H9 (cell line): ENCODE measurements around the gene MED17. TPM values are rescaled to one million over a fixed set of nuclear protein-coding genes. Genes with fewer than 3 reads are reported as not detected.

ENCODE experiments used
- DNase-seq: peaks from one replicate; pipeline ENCODE4 v3.0.0-alpha.2; 2017
- H2AFZ ChIP-seq: one replicate; pipeline ENCODE4 v1.6.1; 2013; ENCODE audit warnings: mild to moderate bottlenecking, low read length, control low read depth, moderate library complexity
- H2AK5ac ChIP-seq: 2 replicates; pipeline ENCODE4 v1.6.1; 2013; ENCODE audit warnings: low read length, control low read depth, mixed read lengths; ENCODE audit not compliant: insufficient read length
- H2BK120ac ChIP-seq: one replicate; pipeline ENCODE4 v1.6.1; 2013; ENCODE audit warnings: low read depth, mild to moderate bottlenecking, low read length, control low read depth, inconsistent platforms; ENCODE audit not compliant: poor library complexity, severe bottlenecking
- H2BK12ac ChIP-seq: 2 replicates; pipeline ENCODE4 v1.6.1; 2013; ENCODE audit warnings: low read length, control low read depth, mixed read lengths, low read depth; ENCODE audit not compliant: insufficient read length
- H2BK15ac ChIP-seq: 2 replicates; pipeline ENCODE4 v1.6.1; 2013; ENCODE audit warnings: low read depth, low read length, control low read depth
- H2BK20ac ChIP-seq: one replicate; pipeline ENCODE4 v1.6.1; 2013; ENCODE audit warnings: low read depth, mild to moderate bottlenecking, low read length, control low read depth, inconsistent platforms; ENCODE audit not compliant: poor library complexity, severe bottlenecking
- H2BK5ac ChIP-seq: 2 replicates; pipeline ENCODE4 v1.6.1; 2013; ENCODE audit warnings: low read length, control low read depth, mixed read lengths; ENCODE audit not compliant: insufficient read length
- H3K14ac ChIP-seq: 2 replicates; pipeline ENCODE4 v1.6.1; 2013; ENCODE audit warnings: low read length, control low read depth; ENCODE audit not compliant: insufficient read depth
- H3K18ac ChIP-seq: 2 replicates; pipeline ENCODE4 v1.6.1; 2013; ENCODE audit warnings: low read depth, mild to moderate bottlenecking, mixed read lengths, low read length, control low read depth; ENCODE audit not compliant: insufficient read length
- H3K23ac ChIP-seq: 2 replicates; pipeline ENCODE4 v1.6.1; 2013; ENCODE audit warnings: low read length, control low read depth, mixed read lengths, low read depth; ENCODE audit not compliant: insufficient read length
- H3K23me2 ChIP-seq: 2 replicates; pipeline ENCODE4 v1.6.1; 2013; ENCODE audit warnings: low read depth, mild to moderate bottlenecking, mixed read lengths, low read length, control low read depth; ENCODE audit not compliant: insufficient read length, poor library complexity, severe bottlenecking
- H3K27ac ChIP-seq: 2 replicates; pipeline ENCODE4 v1.5.1; 2013; ENCODE audit warnings: low read length, control low read depth, mixed read lengths, low read depth; ENCODE audit not compliant: insufficient read length
- H3K27me3 ChIP-seq: 2 replicates; pipeline ENCODE4 v1.6.1; 2013; ENCODE audit warnings: low read length, control low read depth, inconsistent platforms; ENCODE audit not compliant: insufficient read depth
- H3K4ac ChIP-seq: 2 replicates; pipeline ENCODE4 v1.6.1; 2013; ENCODE audit warnings: low read depth, mild to moderate bottlenecking, control low read depth, inconsistent platforms, low read length, moderate library complexity
- H3K4me1 ChIP-seq: 2 replicates; pipeline ENCODE4 v1.6.1; 2013; ENCODE audit warnings: low read length, control low read depth, inconsistent platforms; ENCODE audit not compliant: insufficient read depth
- H3K4me2 ChIP-seq: 2 replicates; pipeline ENCODE4 v1.6.1; 2013; ENCODE audit warnings: low read length, control low read depth, mixed read lengths; ENCODE audit not compliant: insufficient read length, insufficient read depth
- H3K56ac ChIP-seq: 2 replicates; pipeline ENCODE4 v1.6.1; 2013; ENCODE audit warnings: low read depth, mild to moderate bottlenecking, mixed read lengths, low read length, control low read depth; ENCODE audit not compliant: insufficient read length
- H3K79me1 ChIP-seq: 2 replicates; pipeline ENCODE4 v1.6.1; 2013; ENCODE audit warnings: low read depth, mild to moderate bottlenecking, moderate library complexity, low read length, control low read depth, inconsistent platforms; ENCODE audit not compliant: insufficient read depth, poor library complexity, severe bottlenecking
- H3K79me2 ChIP-seq: 2 replicates; pipeline ENCODE4 v1.6.1; 2013; ENCODE audit warnings: low read length, control low read depth, inconsistent platforms; ENCODE audit not compliant: insufficient read depth
- H3K9ac ChIP-seq: 2 replicates; pipeline ENCODE4 v1.6.1; 2013; ENCODE audit warnings: low read length, control low read depth, mixed read lengths; ENCODE audit not compliant: insufficient read length; ENCODE audit errors: extremely low read depth
- H3K9me3 ChIP-seq: one replicate; pipeline ENCODE4 v1.6.1; 2013; ENCODE audit warnings: low read depth, low read length, inconsistent platforms; ENCODE audit not compliant: control insufficient read depth
- H3T11ph ChIP-seq: one replicate; pipeline ENCODE4 v1.6.1; 2013; ENCODE audit warnings: mild to moderate bottlenecking, low read length, control low read depth, inconsistent platforms
- H4K20me1 ChIP-seq: one replicate; pipeline ENCODE4 v1.6.1; 2013; ENCODE audit not compliant: control insufficient read depth, insufficient read length, insufficient read depth
- H4K5ac ChIP-seq: 2 replicates; pipeline ENCODE4 v1.6.1; 2013; ENCODE audit warnings: low read depth, mild to moderate bottlenecking, mixed read lengths, low read length, control low read depth; ENCODE audit not compliant: insufficient read length
- H4K8ac ChIP-seq: replicated peaks from 2 replicates; pipeline ENCODE4 v1.6.1; 2013; ENCODE audit warnings: low read length, control low read depth, mixed read lengths, low read depth; ENCODE audit not compliant: insufficient read length
- H4K91ac ChIP-seq: 2 replicates; pipeline ENCODE4 v1.6.1; 2013; ENCODE audit warnings: low read depth, mild to moderate bottlenecking, moderate library complexity, mixed read lengths, low read length, control low read depth; ENCODE audit not compliant: insufficient read length
- H3K27ac Mint-ChIP-seq, 3 experiments: 2 replicates in 2 of 3; 3 replicates in 1 of 3; pipeline ENCODE4 v1.8.0; 2020 to 2021; ENCODE audit warnings: mixed read lengths in 3 of 3, mild to moderate bottlenecking in 1 of 3, moderate library complexity in 1 of 3
- H3K27me3 Mint-ChIP-seq: 2 replicates; pipeline ENCODE4 v1.8.0; 2021; ENCODE audit warnings: low read depth, mild to moderate bottlenecking, moderate library complexity, mixed read lengths
- H3K36me3 Mint-ChIP-seq, 3 experiments: 2 replicates in 2 of 3; 3 replicates in 1 of 3; pipeline ENCODE4 v1.8.0; 2020 to 2021; ENCODE audit warnings: low read depth in 3 of 3, mixed read lengths in 3 of 3; ENCODE audit not compliant: insufficient read depth in 1 of 3
- H3K4me1 Mint-ChIP-seq, 2 experiments: 2 replicates each; pipeline ENCODE4 v1.8.0; 2020; ENCODE audit warnings: mixed read lengths in 2 of 2
- H3K4me3 Mint-ChIP-seq, 2 experiments: 2 replicates in 1 of 2; 3 replicates in 1 of 2; pipeline ENCODE4 v1.8.0; 2020 to 2021; ENCODE audit warnings: mild to moderate bottlenecking in 2 of 2, mixed read lengths in 2 of 2, moderate library complexity in 1 of 2
- H3K9me3 Mint-ChIP-seq, 2 experiments: 2 replicates in 1 of 2; 3 replicates in 1 of 2; pipeline ENCODE4 v1.8.0; 2020; ENCODE audit warnings: mild to moderate bottlenecking in 2 of 2, mixed read lengths in 2 of 2, moderate library complexity in 1 of 2
- WGBS: extraction: QIAGEN DNeasy Blood & Tissue Kit; methylation state at CpG from one replicate; pipeline ENCODE4 v1.1.7; 2013; ENCODE audit warnings: missing lambda C conversion rate, low lambda C conversion rate, mixed read lengths; ENCODE audit not compliant: insufficient read length; ENCODE audit errors: extremely low coverage; 5-methylcytosine and 5-hydroxymethylcytosine counted together
- total RNA-seq: library from RNA; stranded (reverse); gene quantifications from 2 replicates; pipeline ENCODE4 v1.2.1, GENCODE V29; 2021
- TF ChIP-seq, protein P1 (sequence below): fragments of 200-600 bp; sonication (generic); conservative IDR thresholded peaks from 3 replicates; pipeline ENCODE4 v1.8.0; 2021; ENCODE audit warnings: antibody characterized with exemption, mild to moderate bottlenecking

The MED17 gene
- total RNA-seq, 1 experiment from 2014 or later: 43.3 TPM

DNA sequence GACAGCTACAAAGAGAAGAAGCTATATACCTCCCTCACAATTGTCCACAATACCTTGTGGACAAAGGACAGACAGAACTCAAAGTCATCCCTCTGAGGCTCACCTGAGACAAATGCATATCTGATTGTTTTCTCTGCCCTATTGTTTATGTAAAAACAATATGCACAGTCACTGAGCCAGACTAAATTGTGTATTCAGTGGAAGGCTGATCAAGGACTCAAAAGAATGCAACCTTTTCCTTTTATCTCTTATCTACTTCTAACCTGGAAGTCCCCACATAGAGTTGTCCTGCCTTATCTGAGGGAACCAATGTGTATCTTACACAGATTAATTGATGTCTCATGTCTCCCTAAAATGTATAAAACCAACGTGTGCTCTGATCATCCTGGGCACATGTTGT lies 13.9 kb upstream of the MED17 start:
- no peak overlapping the region for H3K23ac ChIP-seq
- no peak overlapping the region for H3K4me2 ChIP-seq
- no peaks in the 10 kb centered on the region for H3K27me3 ChIP-seq
- no peak overlapping the region for H3K27ac ChIP-seq
- H3K79me2 ChIP-seq: no peaks in the 10 kb centered on the region
- no peaks in the 10 kb centered on the region for H3K79me1 ChIP-seq
- Mint-ChIP-seq H3K27ac (0 out of 7 replicates have a peak overlapping the region, but pooled peaks of 1 of the 3 experiments have one; percentile 12), H3K27me3 (no peaks in the 10 kb centered on the region), H3K4me3 (no peak overlapping the region), H3K36me3 (peaks cover 0 to 4% (median 2%) of the 10 kb centered on the region in 3 experiments; a peak in 5 of 7 replicates), H3K4me1 (peaks cover 0 to 6% of the 10 kb centered on the region in 2 experiments; a peak in 3 of 4 replicates), H3K9me3 (peaks cover 0 to 2% of the 10 kb centered on the region in 2 experiments; a peak in 2 of 5 replicates)
- no peak overlapping the region for H3K18ac ChIP-seq
- no peak overlapping the region for H3K14ac ChIP-seq
- no peak overlapping the region for H4K8ac ChIP-seq
- H2AK5ac ChIP-seq: no peak overlapping the region
- no peak overlapping the region for H2BK12ac ChIP-seq
- no peaks in the 10 kb centered on the region for H4K20me1 ChIP-seq
- H4K5ac ChIP-seq: no peak overlapping the region
- WGBS: no CpG with 5 or more reads among the region's 1 CpG
- H2BK20ac ChIP-seq: no peak overlapping the region
- no peak overlapping the region for H2BK15ac ChIP-seq
- H3K9ac ChIP-seq: no peak overlapping the region
- no peaks in the 10 kb centered on the region for H3K9me3 ChIP-seq
- TF ChIP-seq, protein P1, sequence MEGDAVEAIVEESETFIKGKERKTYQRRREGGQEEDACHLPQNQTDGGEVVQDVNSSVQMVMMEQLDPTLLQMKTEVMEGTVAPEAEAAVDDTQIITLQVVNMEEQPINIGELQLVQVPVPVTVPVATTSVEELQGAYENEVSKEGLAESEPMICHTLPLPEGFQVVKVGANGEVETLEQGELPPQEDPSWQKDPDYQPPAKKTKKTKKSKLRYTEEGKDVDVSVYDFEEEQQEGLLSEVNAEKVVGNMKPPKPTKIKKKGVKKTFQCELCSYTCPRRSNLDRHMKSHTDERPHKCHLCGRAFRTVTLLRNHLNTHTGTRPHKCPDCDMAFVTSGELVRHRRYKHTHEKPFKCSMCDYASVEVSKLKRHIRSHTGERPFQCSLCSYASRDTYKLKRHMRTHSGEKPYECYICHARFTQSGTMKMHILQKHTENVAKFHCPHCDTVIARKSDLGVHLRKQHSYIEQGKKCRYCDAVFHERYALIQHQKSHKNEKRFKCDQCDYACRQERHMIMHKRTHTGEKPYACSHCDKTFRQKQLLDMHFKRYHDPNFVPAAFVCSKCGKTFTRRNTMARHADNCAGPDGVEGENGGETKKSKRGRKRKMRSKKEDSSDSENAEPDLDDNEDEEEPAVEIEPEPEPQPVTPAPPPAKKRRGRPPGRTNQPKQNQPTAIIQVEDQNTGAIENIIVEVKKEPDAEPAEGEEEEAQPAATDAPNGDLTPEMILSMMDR: no peak
- no peak for DNase-seq
- no peaks in the 10 kb centered on the region for H3K23me2 ChIP-seq
- H3K4ac ChIP-seq: no peak overlapping the region
- no peak overlapping the region for H3K56ac ChIP-seq
- no peak overlapping the region for H2BK120ac ChIP-seq
- H4K91ac ChIP-seq: no peak overlapping the region
- H2BK5ac ChIP-seq: no peak overlapping the region
- no peak overlapping the region for H2AFZ ChIP-seq
- H3K4me1 ChIP-seq: no peaks in the 10 kb centered on the region
- no peak overlapping the region for H3T11ph ChIP-seq
